A549 (cell line): Measurements from ENCODE around the gene NSRP1.

Source experiments
- CHD2 ChIP-seq: fragments of 150-350 bp; IDR thresholded peaks from 2 replicates; pipeline ENCODE4 v1.6.1; 2014; ENCODE audit warnings: low read length; ENCODE audit not compliant: partially characterized antibody
- CHD4 ChIP-seq: fragments of 200-600 bp; sonication (generic); IDR thresholded peaks from 2 replicates; pipeline ENCODE4 v1.6.1; 2016; ENCODE audit warnings: antibody characterized with exemption, mild to moderate bottlenecking, borderline replicate concordance
- POLR2A ChIP-seq: IDR thresholded peaks from 2 replicates; pipeline ENCODE4 v1.6.1; 2012; ENCODE audit warnings: mild to moderate bottlenecking, low read length
- RFX5 ChIP-seq: fragments of 450-650 bp; IDR thresholded peaks from 2 replicates; pipeline ENCODE4 v1.7.1; 2014; ENCODE audit warnings: antibody characterized with exemption, mild to moderate bottlenecking, moderate library complexity
- TF ChIP-seq, protein P1 (sequence below): fragments of 200-600 bp; sonication (generic); IDR thresholded peaks from 2 replicates; pipeline ENCODE4 v1.6.1; 2016; ENCODE audit warnings: antibody characterized with exemption, mild to moderate bottlenecking, moderate library complexity

DNA sequence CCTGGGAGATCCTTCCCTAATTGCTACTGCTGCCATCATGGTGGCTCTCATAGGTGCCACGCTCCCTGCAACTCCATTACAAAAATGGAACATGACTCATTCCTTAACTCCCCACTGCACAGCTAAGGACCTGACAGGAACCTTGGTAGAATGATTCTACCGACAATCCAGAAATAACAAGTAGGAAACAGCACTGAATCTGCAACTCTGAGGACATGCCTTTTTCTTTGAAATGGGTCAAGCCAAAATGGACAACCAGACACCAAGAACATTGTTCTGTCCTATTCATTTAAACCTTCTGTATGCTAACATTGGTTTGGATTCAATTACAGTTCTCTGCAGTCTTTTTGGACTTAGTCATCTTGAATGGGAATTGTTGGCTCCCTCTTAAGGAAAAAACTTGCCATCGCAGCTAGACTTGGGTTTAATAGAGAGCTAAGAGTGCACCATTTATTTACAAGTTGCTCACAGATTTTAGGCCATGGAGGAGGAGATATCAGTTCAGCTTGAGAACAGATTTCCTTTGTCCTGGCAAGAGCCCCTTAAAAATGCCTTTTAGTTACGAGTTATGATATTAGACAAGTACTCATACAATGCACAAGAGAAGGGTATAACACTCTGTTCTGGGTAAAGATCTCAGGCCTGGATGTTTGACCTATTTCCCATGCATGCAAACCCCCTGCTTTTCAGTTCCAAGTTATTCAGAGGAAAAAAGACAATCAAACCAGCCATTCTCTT is 20.9 kb upstream of the NSRP1 start:
- TF ChIP-seq, protein P1, sequence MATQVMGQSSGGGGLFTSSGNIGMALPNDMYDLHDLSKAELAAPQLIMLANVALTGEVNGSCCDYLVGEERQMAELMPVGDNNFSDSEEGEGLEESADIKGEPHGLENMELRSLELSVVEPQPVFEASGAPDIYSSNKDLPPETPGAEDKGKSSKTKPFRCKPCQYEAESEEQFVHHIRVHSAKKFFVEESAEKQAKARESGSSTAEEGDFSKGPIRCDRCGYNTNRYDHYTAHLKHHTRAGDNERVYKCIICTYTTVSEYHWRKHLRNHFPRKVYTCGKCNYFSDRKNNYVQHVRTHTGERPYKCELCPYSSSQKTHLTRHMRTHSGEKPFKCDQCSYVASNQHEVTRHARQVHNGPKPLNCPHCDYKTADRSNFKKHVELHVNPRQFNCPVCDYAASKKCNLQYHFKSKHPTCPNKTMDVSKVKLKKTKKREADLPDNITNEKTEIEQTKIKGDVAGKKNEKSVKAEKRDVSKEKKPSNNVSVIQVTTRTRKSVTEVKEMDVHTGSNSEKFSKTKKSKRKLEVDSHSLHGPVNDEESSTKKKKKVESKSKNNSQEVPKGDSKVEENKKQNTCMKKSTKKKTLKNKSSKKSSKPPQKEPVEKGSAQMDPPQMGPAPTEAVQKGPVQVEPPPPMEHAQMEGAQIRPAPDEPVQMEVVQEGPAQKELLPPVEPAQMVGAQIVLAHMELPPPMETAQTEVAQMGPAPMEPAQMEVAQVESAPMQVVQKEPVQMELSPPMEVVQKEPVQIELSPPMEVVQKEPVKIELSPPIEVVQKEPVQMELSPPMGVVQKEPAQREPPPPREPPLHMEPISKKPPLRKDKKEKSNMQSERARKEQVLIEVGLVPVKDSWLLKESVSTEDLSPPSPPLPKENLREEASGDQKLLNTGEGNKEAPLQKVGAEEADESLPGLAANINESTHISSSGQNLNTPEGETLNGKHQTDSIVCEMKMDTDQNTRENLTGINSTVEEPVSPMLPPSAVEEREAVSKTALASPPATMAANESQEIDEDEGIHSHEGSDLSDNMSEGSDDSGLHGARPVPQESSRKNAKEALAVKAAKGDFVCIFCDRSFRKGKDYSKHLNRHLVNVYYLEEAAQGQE: no peak
- TF ChIP-seq POLR2A: no peak
- no peak for TF ChIP-seq CHD4
- no peak for TF ChIP-seq RFX5
- no peak for TF ChIP-seq CHD2
